CD14-positive monocyte (primary cell): ENCODE data around the gene HOGA1. TPM values are rescaled to one million over a fixed set of nuclear protein-coding genes. Genes with fewer than 3 reads are reported as not detected.

ENCODE experiments used
- DNase-seq, 3 donors: peaks; one replicate each; pipeline ENCODE4 v3.0.0-alpha.2; 2011 to 2022
- H2AFZ ChIP-seq: 2 replicates; pipeline ENCODE4 v1.6.0; 2012; ENCODE audit warnings: mild to moderate bottlenecking, low read depth, low read length, inconsistent platforms; ENCODE audit not compliant: insufficient read depth, poor library complexity, severe bottlenecking
- H3K27ac ChIP-seq, 2 donors: 1 replicate in 1 of 2; 2 replicates in 1 of 2; pipeline ENCODE4 v1.5.1; 2012 to 2013; ENCODE audit warnings: low read length in 2 of 2, control low read depth in 1 of 2, inconsistent platforms in 1 of 2, low read depth in 1 of 2, mild to moderate bottlenecking in 1 of 2
- H3K27me3 ChIP-seq, 2 donors: one replicate each; pipeline versions ENCODE4 v1.6.0 to v1.6.1; 2011 to 2013; ENCODE audit warnings: low read length in 2 of 2; ENCODE audit not compliant: control insufficient read depth in 2 of 2, insufficient read depth in 2 of 2
- H3K36me3 ChIP-seq, 2 donors: replicated peaks in 1 of 2; 1 replicate in 1 of 2; 2 replicates in 1 of 2; pipeline versions ENCODE4 v1.5.1 to v1.6.1; 2012 to 2013; ENCODE audit warnings: low read length in 2 of 2, control low read depth in 1 of 2, inconsistent platforms in 1 of 2, mild to moderate bottlenecking in 1 of 2; ENCODE audit not compliant: insufficient read depth in 2 of 2, control insufficient read depth in 1 of 2
- H3K4me1 ChIP-seq, 2 donors: 1 replicate in 1 of 2; 2 replicates in 1 of 2; pipeline versions ENCODE4 v1.5.1 to v1.6.1; 2012 to 2013; ENCODE audit warnings: low read length in 2 of 2, control low read depth in 1 of 2, inconsistent platforms in 1 of 2, mild to moderate bottlenecking in 1 of 2, moderate library complexity in 1 of 2; ENCODE audit not compliant: insufficient read depth in 2 of 2, control insufficient read depth in 1 of 2
- H3K4me2 ChIP-seq: replicated peaks from 2 replicates; pipeline ENCODE3; 2012; ENCODE audit warnings: low read length, moderate library complexity, mild to moderate bottlenecking; ENCODE audit not compliant: poor library complexity, severe bottlenecking; ENCODE audit errors: extremely low read depth
- H3K4me3 ChIP-seq, 3 experiments: fragments of 200-600 bp in 1 of 3; sonication (generic) in 1 of 3; replicated peaks in 1 of 3; 1 replicate in 2 of 3; 2 replicates in 1 of 3; pipeline ENCODE4 v1.5.1; 2011 to 2013; ENCODE audit warnings: low read length in 3 of 3, mild to moderate bottlenecking in 3 of 3, control low read depth in 2 of 3, low read depth in 2 of 3, inconsistent platforms in 1 of 3, moderate library complexity in 1 of 3
- H3K79me2 ChIP-seq: 2 replicates; pipeline ENCODE4 v1.6.0; 2012; ENCODE audit warnings: mild to moderate bottlenecking, control low read depth, inconsistent platforms, low read length, moderate library complexity; ENCODE audit not compliant: insufficient read depth
- H3K9ac ChIP-seq: 2 replicates; pipeline ENCODE4 v1.6.0; 2017; ENCODE audit warnings: low read length, mild to moderate bottlenecking; ENCODE audit not compliant: insufficient read depth, poor library complexity, severe bottlenecking
- H3K9me3 ChIP-seq, 2 donors: replicated peaks in 1 of 2; 1 replicate in 1 of 2; 2 replicates in 1 of 2; pipeline versions ENCODE4 v1.5.1 to v1.6.1; 2012 to 2013; ENCODE audit warnings: low read length in 2 of 2, control low read depth in 1 of 2; ENCODE audit not compliant: control insufficient read depth in 1 of 2, insufficient read depth in 1 of 2
- H4K20me1 ChIP-seq: 2 replicates; pipeline ENCODE4 v1.6.0; 2012; ENCODE audit warnings: mild to moderate bottlenecking, low read length, control low read depth, moderate library complexity; ENCODE audit not compliant: insufficient read depth
- H3K27ac Mint-ChIP-seq, 7 donors: one replicate each; pipeline ENCODE4 v1.8.0; 2020; ENCODE audit warnings: mild to moderate bottlenecking in 7 of 7, mixed read lengths in 7 of 7, moderate library complexity in 6 of 7, inconsistent platforms in 2 of 7
- H3K27me3 Mint-ChIP-seq, 3 donors: one replicate each; pipeline ENCODE4 v1.8.0; 2021 to 2022; ENCODE audit warnings: low read depth in 3 of 3, mild to moderate bottlenecking in 3 of 3, mixed read lengths in 3 of 3, moderate library complexity in 3 of 3, inconsistent platforms in 1 of 3
- H3K36me3 Mint-ChIP-seq, 2 donors: one replicate each; pipeline ENCODE4 v1.8.0; 2020; ENCODE audit warnings: mixed read lengths in 2 of 2, inconsistent platforms in 1 of 2, mild to moderate bottlenecking in 1 of 2
- H3K4me1 Mint-ChIP-seq: one replicate; pipeline ENCODE4 v1.8.0; 2020; ENCODE audit warnings: mild to moderate bottlenecking, mixed read lengths
- H3K4me3 Mint-ChIP-seq, 2 donors: one replicate each; pipeline ENCODE4 v1.8.0; 2020; ENCODE audit warnings: mild to moderate bottlenecking in 2 of 2, mixed read lengths in 2 of 2, moderate library complexity in 1 of 2
- H3K9me3 Mint-ChIP-seq, 7 donors: one replicate each; pipeline ENCODE4 v1.8.0; 2020 to 2022; ENCODE audit warnings: mixed read lengths in 7 of 7, mild to moderate bottlenecking in 6 of 7, moderate library complexity in 6 of 7, inconsistent platforms in 2 of 7
- CTCF ChIP-seq: fragments of 200-600 bp; IDR thresholded peaks from one replicate; pipeline ENCODE4 v1.8.0; 2022; ENCODE audit warnings: antibody characterized with exemption, mild to moderate bottlenecking
- WGBS: methylation state at CpG from one replicate; pipeline ENCODE4 v1.1.5; 2013; ENCODE audit warnings: missing lambda C conversion rate; ENCODE audit not compliant: insufficient coverage; 5-methylcytosine and 5-hydroxymethylcytosine counted together
- intact Hi-C, 2 donors: fragments of 100-400 bp; cut with micrococcal nuclease; formaldehyde crosslinking; loops; one replicate each; pipeline versions ENCODE4 v1.15.0 to v1.15.1; 2023
- polyA plus RNA-seq, 3 donors: library from polyadenylated mRNA; depleted of rRNA in 1 of 3; unstranded in 2 of 3; stranded (reverse) in 1 of 3; fragments of 300-500 nt in 2 of 3; fragments of >200 nt in 1 of 3; fragmentation: Illumina TruSeq in 2 of 3; gene quantifications; 1 replicate in 2 of 3; 2 replicates in 1 of 3; pipeline ENCODE4 v1.2.3, GENCODE V29; 2012 to 2021

The HOGA1 gene
- polyA plus RNA-seq, 3 donors: not detected

- no peak for TF ChIP-seq CTCF
- H2AFZ ChIP-seq: no peak overlapping the region
- H3K27me3 ChIP-seq: peaks cover 0 to 6% of the 10 kb centered on the region in 2 donors
- WGBS: 73% methylated on average over 9 of the region's 9 CpGs
- H3K4me2 ChIP-seq: no peak overlapping the region
- H4K20me1 ChIP-seq: peaks cover under 1% of the 10 kb centered on the region
- H3K4me1 Mint-ChIP-seq: no peaks in the 10 kb centered on the region
- H3K4me3 ChIP-seq: no peak overlapping the region
- H3K4me1 ChIP-seq: no peaks in the 10 kb centered on the region
- H3K9ac ChIP-seq: no peak overlapping the region
- no peak overlapping the region for H3K4me3 Mint-ChIP-seq
- H3K9me3 ChIP-seq: no peaks in the 10 kb centered on the region
- no peak for DNase-seq
- no peak overlapping the region for H3K27ac Mint-ChIP-seq
- intact Hi-C loops: loop anchor here in 1 of 2 donors (10.0 kb wide), 2 partner anchors 87 to 157 kb away; partner anchors contain the start of gene ZFYVE27
- H3K27ac ChIP-seq: no peak overlapping the region
- H3K9me3 Mint-ChIP-seq: no peaks in the 10 kb centered on the region
- H3K79me2 ChIP-seq: no peaks in the 10 kb centered on the region
- H3K27me3 Mint-ChIP-seq: peaks cover 6 to 20% (median 15%) of the 10 kb centered on the region in 3 donors
- H3K36me3 ChIP-seq: no peaks in the 10 kb centered on the region
- peaks cover 0 to 3% of the 10 kb centered on the region in 2 donors for H3K36me3 Mint-ChIP-seq
These were observed 6.5 kb upstream of the HOGA1 start for GRCh38 chr10:97577701-97578100.

GRCh38 chr10:97578171-97578844, 5.9 kb upstream of the HOGA1 start:
- no peaks in the 10 kb centered on the region for H3K4me1 Mint-ChIP-seq
- no peaks in the 10 kb centered on the region for H3K36me3 Mint-ChIP-seq
- H4K20me1 ChIP-seq: no peaks in the 10 kb centered on the region
- peak overlapping the region in 1 of 2 donors; percentile 60 for H3K4me3 Mint-ChIP-seq
- intact Hi-C loops: loop anchor here in 1 of 2 donors (10.0 kb wide), 2 partner anchors 86 to 156 kb away; partner anchors contain the start of gene ZFYVE27
- H3K79me2 ChIP-seq: no peaks in the 10 kb centered on the region
- peaks cover 6 to 20% (median 15%) of the 10 kb centered on the region in 3 donors for H3K27me3 Mint-ChIP-seq
- H3K9me3 Mint-ChIP-seq: no peaks in the 10 kb centered on the region
- no peaks in the 10 kb centered on the region for H3K4me1 ChIP-seq
- DNase-seq: no peak
- TF ChIP-seq CTCF: no peak
- no peak overlapping the region for H3K4me2 ChIP-seq
- H3K27ac ChIP-seq: no peak overlapping the region
- H3K4me3 ChIP-seq: no peak overlapping the region
- H3K36me3 ChIP-seq: no peaks in the 10 kb centered on the region
- no peak overlapping the region for H3K9ac ChIP-seq
- 67% methylated on average over 32 of the region's 40 CpGs for WGBS
- H3K27ac Mint-ChIP-seq: no peak overlapping the region
- no peak overlapping the region for H2AFZ ChIP-seq
- no peaks in the 10 kb centered on the region for H3K9me3 ChIP-seq
- H3K27me3 ChIP-seq: peaks cover 0 to 6% of the 10 kb centered on the region in 2 donors
